ENCODE results near the gene ITLN1.
"Not testable (repeated sequence)": the region's sequence is repeated elsewhere in the genome, so short reads cannot be mapped to it uniquely, and the experiment has no call there.

ITLN1 gene

DNA sequence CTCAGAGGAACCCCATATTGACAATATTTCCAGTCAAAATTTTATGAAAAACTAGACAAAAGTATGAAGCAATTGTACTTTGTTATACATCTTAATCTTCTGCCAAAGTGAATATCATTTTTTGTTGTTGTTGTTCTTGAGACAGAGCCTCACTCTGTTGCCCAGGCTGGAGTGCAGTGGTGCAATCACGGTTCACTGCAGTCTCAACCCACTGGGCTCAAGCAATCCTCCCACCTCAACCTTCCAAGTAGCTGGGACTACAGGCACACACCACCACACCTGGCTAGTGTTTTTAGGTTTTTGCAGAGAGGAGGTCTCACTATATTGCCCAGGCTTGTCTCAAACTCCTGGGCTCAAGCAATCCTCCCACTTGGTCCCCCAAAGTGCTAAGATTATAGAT is 17.3 kb upstream of the ITLN1 start:
- H3K4ac ChIP-seq (ENCODE audit: low read length); H3K14ac ChIP-seq (ENCODE audit: low read length); H3K4me2 ChIP-seq (ENCODE audit: insufficient read depth, low read length, poor library complexity, severe bottlenecking); H2AK5ac ChIP-seq (ENCODE audit: low read depth, low read length); H4K91ac ChIP-seq (ENCODE audit: low read depth, low read length, poor library complexity); DNase-seq (ENCODE audit: low spot score); H3K27me3 ChIP-seq (ENCODE audit: control insufficient read depth in 3 of 3, insufficient read depth in 3 of 3, low read depth in 1 of 3, low read length in 3 of 3); H3K4me1 ChIP-seq (ENCODE audit: control insufficient read depth in 2 of 2, insufficient read depth in 1 of 2, low read depth in 1 of 2, low read length in 2 of 2); H4K8ac ChIP-seq (ENCODE audit: low read depth, low read length); H2AFZ ChIP-seq (ENCODE audit: low read length); H2BK12ac ChIP-seq (ENCODE audit: low read length); H2BK5ac ChIP-seq (ENCODE audit: low read length); H3K9me3 ChIP-seq (replicated peaks in 1 of 2; ENCODE audit: control insufficient read depth in 2 of 2, insufficient read depth in 1 of 2, low read depth in 1 of 2, low read length in 2 of 2); H3K18ac ChIP-seq (ENCODE audit: low read length); H3K23ac ChIP-seq (ENCODE audit: low read depth, low read length, poor library complexity); H3K9ac ChIP-seq (ENCODE audit: low read depth, low read length, poor library complexity); H3K36me3 ChIP-seq (replicated peaks in 1 of 2; ENCODE audit: control insufficient read depth in 2 of 2, insufficient read depth in 2 of 2, low read length in 2 of 2); H2BK15ac ChIP-seq (ENCODE audit: low read length); H2BK120ac ChIP-seq (ENCODE audit: low read depth, low read length); H3K79me1 ChIP-seq (ENCODE audit: low read depth, low read length); H3K27ac ChIP-seq (replicated peaks; ENCODE audit: low read length); H3K4me3 ChIP-seq (ENCODE audit: low read length in 2 of 2): not testable (repeated sequence)
- no CpG with 5 or more reads among the region's 1 CpG for WGBS, 2 donors (ENCODE audit: extremely low coverage in 2 of 2, insufficient read length in 2 of 2, insufficient replicate concordance in 1 of 2)

DNA sequence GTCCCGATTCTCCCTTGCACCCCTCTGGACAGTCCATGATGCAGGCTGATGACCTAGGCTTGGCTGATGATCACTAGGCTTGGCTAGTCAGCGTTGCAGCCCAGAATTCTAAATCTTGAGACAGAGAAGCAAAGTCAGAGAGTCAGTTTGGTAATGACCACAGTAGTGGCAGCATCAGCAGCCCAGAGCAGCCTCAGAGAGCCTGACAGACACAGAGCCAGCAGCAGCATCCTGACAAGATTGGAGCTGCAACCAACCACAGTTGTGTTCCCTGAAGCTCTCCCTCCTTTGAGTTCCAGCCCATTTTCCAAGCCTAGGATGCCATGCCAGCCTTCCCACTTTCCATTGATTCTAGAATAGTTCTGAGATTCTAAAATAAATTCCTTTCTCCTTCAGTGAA is 16.8 kb upstream of the ITLN1 start:
- Histone ChIP-seq H3K27me3 (ENCODE audit: control insufficient read depth in 3 of 3, insufficient read depth in 3 of 3, low read depth in 1 of 3, low read length in 3 of 3) (no peaks in the 10 kb centered on the region), H2BK12ac (ENCODE audit: low read length) (no peak overlapping the region), H2BK15ac (ENCODE audit: low read length) (no peak overlapping the region), H3K4ac (ENCODE audit: low read length) (no peak overlapping the region), H2AK5ac (ENCODE audit: low read depth, low read length) (no peak overlapping the region), H3K4me3 (ENCODE audit: low read length in 2 of 2) (no peak overlapping the region), H3K9me3 (replicated peaks in 1 of 2; ENCODE audit: control insufficient read depth in 2 of 2, insufficient read depth in 1 of 2, low read depth in 1 of 2, low read length in 2 of 2) (no peaks in the 10 kb centered on the region), H3K23ac (ENCODE audit: low read depth, low read length, poor library complexity) (no peak overlapping the region), H3K27ac (replicated peaks; ENCODE audit: low read length) (no peak overlapping the region), H3K14ac (ENCODE audit: low read length) (no peak overlapping the region), H3K9ac (ENCODE audit: low read depth, low read length, poor library complexity) (no peak overlapping the region), H3K18ac (ENCODE audit: low read length) (no peak overlapping the region), H3K4me2 (ENCODE audit: insufficient read depth, low read length, poor library complexity, severe bottlenecking) (no peak overlapping the region), H3K79me1 (ENCODE audit: low read depth, low read length) (no peaks in the 10 kb centered on the region), H4K91ac (ENCODE audit: low read depth, low read length, poor library complexity) (no peak overlapping the region), H4K8ac (ENCODE audit: low read depth, low read length) (no peak overlapping the region), H3K36me3 (replicated peaks in 1 of 2; ENCODE audit: control insufficient read depth in 2 of 2, insufficient read depth in 2 of 2, low read length in 2 of 2) (no peaks in the 10 kb centered on the region), H2BK5ac (ENCODE audit: low read length) (no peak overlapping the region), H2AFZ (ENCODE audit: low read length) (no peak overlapping the region), H3K4me1 (ENCODE audit: control insufficient read depth in 2 of 2, insufficient read depth in 1 of 2, low read depth in 1 of 2, low read length in 2 of 2) (no peaks in the 10 kb centered on the region), H2BK120ac (ENCODE audit: low read depth, low read length) (no peak overlapping the region)
- WGBS, 2 donors (ENCODE audit: extremely low coverage in 2 of 2, insufficient read length in 2 of 2, insufficient replicate concordance in 1 of 2) = no CpG with 5 or more reads among the region's 2 CpGs
- no peak for DNase-seq (ENCODE audit: low spot score)

DNA sequence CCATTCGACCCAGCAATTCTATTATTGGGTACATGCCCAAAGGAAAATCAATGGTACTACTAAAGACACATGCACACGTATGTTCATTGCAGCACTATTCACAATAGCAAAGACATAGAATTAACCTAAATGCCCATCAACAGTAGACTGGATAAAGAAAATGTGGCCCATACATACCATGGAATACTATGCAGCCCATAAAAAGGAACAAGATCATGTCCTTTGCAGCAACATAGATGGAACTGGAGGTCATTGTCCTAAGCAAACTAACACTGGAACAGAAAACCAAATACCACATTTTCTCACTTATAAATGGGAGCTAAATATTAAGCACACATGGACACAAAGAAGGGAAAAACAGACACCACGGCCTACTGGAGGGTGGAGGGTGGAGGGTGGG is 15.7 kb upstream of the ITLN1 start:
- not testable (repeated sequence) for H3K36me3 ChIP-seq (replicated peaks in 1 of 2; ENCODE audit: control insufficient read depth in 2 of 2, insufficient read depth in 2 of 2, low read length in 2 of 2); H4K8ac ChIP-seq (ENCODE audit: low read depth, low read length); H4K91ac ChIP-seq (ENCODE audit: low read depth, low read length, poor library complexity); H3K27me3 ChIP-seq (ENCODE audit: control insufficient read depth in 3 of 3, insufficient read depth in 3 of 3, low read depth in 1 of 3, low read length in 3 of 3); H3K9ac ChIP-seq (ENCODE audit: low read depth, low read length, poor library complexity); H3K9me3 ChIP-seq (replicated peaks in 1 of 2; ENCODE audit: control insufficient read depth in 2 of 2, insufficient read depth in 1 of 2, low read depth in 1 of 2, low read length in 2 of 2); H3K79me1 ChIP-seq (ENCODE audit: low read depth, low read length); H2BK5ac ChIP-seq (ENCODE audit: low read length); H2AK5ac ChIP-seq (ENCODE audit: low read depth, low read length); H3K27ac ChIP-seq (replicated peaks; ENCODE audit: low read length); H2BK120ac ChIP-seq (ENCODE audit: low read depth, low read length); H3K23ac ChIP-seq (ENCODE audit: low read depth, low read length, poor library complexity); DNase-seq (ENCODE audit: low spot score); H3K4me3 ChIP-seq (ENCODE audit: low read length in 2 of 2); H3K4me1 ChIP-seq (ENCODE audit: control insufficient read depth in 2 of 2, insufficient read depth in 1 of 2, low read depth in 1 of 2, low read length in 2 of 2); H3K4ac ChIP-seq (ENCODE audit: low read length); H2BK15ac ChIP-seq (ENCODE audit: low read length); H3K18ac ChIP-seq (ENCODE audit: low read length); H3K4me2 ChIP-seq (ENCODE audit: insufficient read depth, low read length, poor library complexity, severe bottlenecking); H2AFZ ChIP-seq (ENCODE audit: low read length); H2BK12ac ChIP-seq (ENCODE audit: low read length); H3K14ac ChIP-seq (ENCODE audit: low read length)
- WGBS, 2 donors (ENCODE audit: extremely low coverage in 2 of 2, insufficient read length in 2 of 2, insufficient replicate concordance in 1 of 2) = no CpG with 5 or more reads among the region's 3 CpGs

DNA sequence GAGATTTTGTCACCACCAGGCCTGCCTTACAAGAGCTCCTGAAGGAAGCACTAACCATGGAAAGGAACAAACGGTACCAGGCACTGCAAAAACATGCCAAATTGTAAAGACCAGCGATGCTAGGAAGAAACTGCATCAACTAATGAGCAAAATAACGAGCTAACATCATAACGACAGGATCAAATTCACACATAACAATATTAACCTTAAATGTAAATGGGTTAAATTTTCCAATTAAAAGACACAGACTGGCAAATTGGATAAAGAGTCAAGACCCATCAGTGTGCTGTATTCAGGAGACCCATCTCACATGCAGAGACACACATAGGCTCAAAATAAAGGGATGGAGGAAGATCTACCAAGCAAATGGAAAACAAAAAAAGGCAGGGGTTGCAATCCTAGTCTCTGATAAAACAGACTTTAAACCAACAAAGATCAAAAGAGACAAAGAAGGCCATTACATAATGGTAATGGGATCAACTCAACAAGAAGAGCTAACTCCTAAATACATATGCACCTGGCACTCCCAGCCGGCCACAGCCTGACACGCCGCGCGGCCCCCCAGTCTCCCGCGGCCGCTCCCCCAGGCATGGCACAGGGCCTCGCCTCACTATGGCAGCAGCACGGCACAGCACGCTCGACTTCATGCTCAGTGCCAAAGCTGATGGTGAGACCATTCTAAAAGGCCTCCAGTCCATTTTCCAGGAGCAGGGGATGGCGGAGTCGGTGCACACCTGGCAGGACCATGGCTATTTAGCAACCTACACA is 9.6 kb upstream of the ITLN1 start:
- H2BK12ac ChIP-seq (ENCODE audit: low read length); H2AK5ac ChIP-seq (ENCODE audit: low read depth, low read length); H3K4me2 ChIP-seq (ENCODE audit: insufficient read depth, low read length, poor library complexity, severe bottlenecking); H2BK120ac ChIP-seq (ENCODE audit: low read depth, low read length); H3K23ac ChIP-seq (ENCODE audit: low read depth, low read length, poor library complexity); H3K14ac ChIP-seq (ENCODE audit: low read length); H3K27ac ChIP-seq (replicated peaks; ENCODE audit: low read length); H3K4me3 ChIP-seq (ENCODE audit: low read length in 2 of 2); H3K36me3 ChIP-seq (replicated peaks in 1 of 2; ENCODE audit: control insufficient read depth in 2 of 2, insufficient read depth in 2 of 2, low read length in 2 of 2); H3K27me3 ChIP-seq (ENCODE audit: control insufficient read depth in 3 of 3, insufficient read depth in 3 of 3, low read depth in 1 of 3, low read length in 3 of 3); H2BK15ac ChIP-seq (ENCODE audit: low read length); H3K9me3 ChIP-seq (replicated peaks in 1 of 2; ENCODE audit: control insufficient read depth in 2 of 2, insufficient read depth in 1 of 2, low read depth in 1 of 2, low read length in 2 of 2); H4K8ac ChIP-seq (ENCODE audit: low read depth, low read length); H2BK5ac ChIP-seq (ENCODE audit: low read length); H3K4me1 ChIP-seq (ENCODE audit: control insufficient read depth in 2 of 2, insufficient read depth in 1 of 2, low read depth in 1 of 2, low read length in 2 of 2); H3K79me1 ChIP-seq (ENCODE audit: low read depth, low read length); H3K4ac ChIP-seq (ENCODE audit: low read length); H3K18ac ChIP-seq (ENCODE audit: low read length); DNase-seq (ENCODE audit: low spot score); H2AFZ ChIP-seq (ENCODE audit: low read length); H4K91ac ChIP-seq (ENCODE audit: low read depth, low read length, poor library complexity): not testable (repeated sequence)
- H3K9ac ChIP-seq (ENCODE audit: low read depth, low read length, poor library complexity) = peak overlapping the region; percentile 30
- no CpG with 5 or more reads among the region's 18 CpGs for WGBS, 2 donors (ENCODE audit: extremely low coverage in 2 of 2, insufficient read length in 2 of 2, insufficient replicate concordance in 1 of 2)
